ENCODE results near the gene GLI3.

Gene GLI3

GRCh38 chr7:42236266-42236975 is 588 bp downstream of the GLI3 start:
- DNase-seq (ENCODE audit: low read depth in 1 of 2, low spot score in 1 of 2): no peak

DNA sequence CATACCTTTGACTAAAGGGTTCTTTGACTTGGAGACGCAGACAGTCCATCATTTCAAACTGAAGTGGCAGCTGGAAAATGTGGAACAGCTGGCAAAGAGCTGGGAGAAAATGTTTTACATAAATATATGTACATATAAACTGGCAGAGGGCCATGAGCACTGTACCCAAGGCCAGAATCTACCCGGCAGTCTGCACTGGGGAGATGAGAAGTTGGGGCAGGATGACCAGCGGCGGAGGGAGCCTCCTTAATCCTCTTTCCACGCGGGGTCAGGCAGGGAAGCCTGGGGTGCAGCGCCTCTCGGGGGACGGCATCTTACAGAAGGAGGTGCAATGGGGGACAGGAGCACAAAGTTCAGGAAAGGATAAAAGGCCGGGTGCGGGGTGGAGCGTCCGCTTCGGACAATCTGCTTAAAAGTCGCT is 1.3 kb downstream of the GLI3 start:
- DNase-seq (ENCODE audit: low read depth in 1 of 2, low spot score in 1 of 2): no peak

GRCh38 chr7:42234736-42235135 is 2.3 kb downstream of the GLI3 start:
- DNase-seq (ENCODE audit: low read depth in 1 of 2, low spot score in 1 of 2): no peak

DNA sequence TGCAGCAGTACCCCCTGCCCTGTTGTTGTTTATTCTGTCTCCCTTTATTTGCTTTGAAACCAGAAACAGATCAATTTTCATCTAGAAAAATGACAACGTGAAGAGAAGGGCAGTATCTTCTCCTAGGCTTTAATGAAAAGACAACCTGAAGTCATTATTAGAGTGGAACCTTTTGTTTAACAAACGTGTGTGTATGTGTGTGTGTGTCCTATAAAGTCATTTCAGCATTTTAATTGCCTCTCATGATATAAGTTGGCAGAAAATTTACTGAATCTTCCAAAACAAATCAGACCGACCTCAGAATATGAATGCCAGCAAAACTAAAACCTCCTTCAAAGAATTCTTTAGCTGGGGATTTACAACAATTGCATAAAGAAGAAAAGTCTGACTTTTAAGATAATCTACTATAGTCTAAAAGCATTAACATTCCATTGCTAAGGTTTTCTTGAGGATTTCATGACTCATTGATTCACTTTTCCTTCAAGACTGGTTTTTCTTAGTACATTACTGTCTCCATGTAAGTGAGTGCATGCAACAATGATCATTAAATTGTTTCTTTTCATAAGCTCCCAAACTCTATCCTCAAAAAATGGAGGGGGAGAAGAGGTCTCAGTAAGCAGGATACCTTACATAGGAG is 3.2 kb downstream of the GLI3 start:
- no peak for DNase-seq (ENCODE audit: low read depth in 1 of 2, low spot score in 1 of 2)

GRCh38 chr7:42233171-42233570 is 3.8 kb downstream of the GLI3 start:
- DNase-seq (ENCODE audit: low read depth in 1 of 2, low spot score in 1 of 2): no peak

DNA sequence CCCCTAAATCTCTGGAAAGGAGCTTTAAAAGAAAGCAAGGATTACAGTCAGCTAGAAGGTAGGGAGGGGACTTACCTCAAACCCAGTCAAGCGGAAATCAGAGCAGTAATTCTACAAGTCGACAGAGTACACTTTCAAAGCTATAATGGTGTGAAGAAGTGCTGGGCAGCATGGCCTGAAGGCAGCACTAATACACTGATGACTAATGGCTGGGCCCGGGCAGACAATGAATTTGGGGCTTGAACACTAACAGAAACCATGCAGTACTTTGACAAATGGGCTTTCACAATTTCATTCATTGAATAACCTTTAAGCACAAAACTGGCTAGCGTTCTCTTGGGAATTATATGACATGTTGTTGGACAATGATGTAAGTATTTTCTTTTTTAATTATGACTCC is 4.7 kb downstream of the GLI3 start:
- no peak for DNase-seq (ENCODE audit: low read depth in 1 of 2, low spot score in 1 of 2)

- DNase-seq (ENCODE audit: low read depth in 1 of 2, low spot score in 1 of 2): no peak
These were observed 5.8 kb downstream of the GLI3 start for GRCh38 chr7:42231043-42231787.

GRCh38 chr7:42227936-42228591 is 8.9 kb downstream of the GLI3 start:
- no peak for DNase-seq (ENCODE audit: low read depth in 1 of 2, low spot score in 1 of 2)

- DNase-seq (ENCODE audit: low read depth in 1 of 2, low spot score in 1 of 2): no peak
These were observed 9.5 kb downstream of the GLI3 start for GRCh38 chr7:42227541-42227935.

DNA sequence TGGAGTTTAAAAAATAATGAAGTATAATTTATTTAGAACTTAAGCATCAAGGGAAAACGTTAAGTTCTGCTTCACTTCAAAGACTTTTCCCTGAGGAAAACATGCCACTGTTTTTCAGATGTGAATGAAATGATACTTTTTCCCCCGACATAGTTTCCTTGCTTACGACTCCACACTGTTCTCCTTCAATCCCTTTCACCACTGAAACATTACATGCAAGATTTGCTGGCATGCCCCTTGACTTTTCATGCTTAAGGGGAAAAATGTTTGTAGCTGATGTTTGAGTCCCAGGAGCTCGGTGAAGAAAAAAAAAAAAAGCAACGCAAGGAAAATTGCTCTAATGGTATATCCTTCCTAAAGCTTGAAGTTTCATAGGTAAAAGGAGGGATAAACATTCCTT is 10.0 kb downstream of the GLI3 start:
- DNase-seq (ENCODE audit: low read depth in 1 of 2, low spot score in 1 of 2): no peak

DNA sequence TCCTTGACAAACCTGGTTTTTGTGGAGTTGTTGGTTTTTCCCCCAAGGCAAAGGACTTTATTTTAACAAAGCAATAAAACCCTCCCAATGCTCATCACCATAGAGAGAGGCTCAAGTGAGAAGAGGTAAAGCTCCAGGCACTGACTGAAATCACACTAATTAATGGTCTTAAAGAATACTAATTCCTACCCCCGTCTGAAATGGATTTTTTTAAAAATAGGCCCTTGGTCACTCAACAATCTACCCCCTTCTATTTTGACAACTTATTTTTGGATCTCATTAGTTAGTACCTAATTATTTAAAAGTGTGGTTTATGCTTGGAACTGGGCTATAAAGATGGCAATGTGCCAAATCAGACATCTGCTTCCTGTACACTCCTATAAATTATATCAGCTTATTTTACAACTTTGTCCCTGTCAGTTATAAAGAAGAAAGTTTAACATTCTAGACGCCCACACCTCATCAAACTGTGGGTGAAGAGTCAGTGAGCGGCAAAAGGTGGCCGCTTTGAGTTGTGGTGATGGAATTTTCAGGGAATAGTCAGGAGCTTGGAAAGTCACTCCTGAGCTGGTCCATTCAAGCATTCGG is 10.6 kb downstream of the GLI3 start:
- DNase-seq (ENCODE audit: low read depth in 1 of 2, low spot score in 1 of 2): no peak

DNA sequence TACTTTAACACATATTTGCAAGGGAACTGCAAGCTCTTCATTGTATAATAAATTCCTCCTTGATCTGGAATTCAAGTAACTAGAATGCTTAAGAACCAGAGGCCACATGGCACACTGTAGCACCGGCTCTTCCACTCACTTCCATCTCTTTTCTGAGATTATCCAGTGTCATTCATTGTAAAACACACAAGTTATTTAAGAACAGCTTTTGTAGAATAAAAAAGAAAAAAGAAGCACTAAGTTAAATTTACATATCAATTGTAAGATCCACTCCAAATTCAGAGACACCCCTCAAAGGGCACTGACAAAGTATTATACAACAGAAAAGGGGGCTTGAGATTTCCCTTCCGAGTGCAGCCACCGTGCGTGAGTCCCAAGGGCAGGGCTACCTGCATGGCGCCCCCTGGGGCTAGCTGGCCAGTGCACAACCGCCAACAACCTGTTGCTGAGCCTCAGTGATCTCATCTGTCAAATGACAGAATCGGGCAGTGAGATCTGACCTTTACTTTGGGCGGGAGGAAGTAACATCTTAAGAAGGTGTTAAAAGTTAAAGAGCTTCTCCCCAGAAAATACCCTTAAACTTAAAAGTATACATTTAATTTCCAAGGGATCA is 12.5 kb downstream of the GLI3 start:
- DNase-seq (ENCODE audit: low read depth in 1 of 2, low spot score in 1 of 2): no peak

DNA sequence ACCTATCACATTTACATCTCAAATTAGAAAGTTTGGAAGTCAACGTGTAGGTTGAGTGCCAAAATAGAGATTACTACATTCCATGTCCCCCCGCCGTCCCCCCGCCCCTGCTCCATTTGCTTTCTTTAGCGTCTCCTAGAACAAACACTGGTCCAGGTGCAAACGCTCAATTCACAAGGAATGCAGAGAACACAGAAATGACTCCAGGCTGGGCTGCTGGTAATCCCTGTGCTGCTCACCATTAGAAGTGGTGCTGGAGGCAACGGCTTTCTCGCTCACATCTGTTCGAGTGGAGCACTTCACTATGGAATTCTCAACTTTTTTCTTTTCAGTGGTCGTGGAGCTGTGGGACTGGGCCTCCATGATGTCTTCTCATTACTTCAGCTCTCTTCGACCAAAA is 14.1 kb downstream of the GLI3 start:
- no peak for DNase-seq (ENCODE audit: low read depth in 1 of 2, low spot score in 1 of 2)

DNA sequence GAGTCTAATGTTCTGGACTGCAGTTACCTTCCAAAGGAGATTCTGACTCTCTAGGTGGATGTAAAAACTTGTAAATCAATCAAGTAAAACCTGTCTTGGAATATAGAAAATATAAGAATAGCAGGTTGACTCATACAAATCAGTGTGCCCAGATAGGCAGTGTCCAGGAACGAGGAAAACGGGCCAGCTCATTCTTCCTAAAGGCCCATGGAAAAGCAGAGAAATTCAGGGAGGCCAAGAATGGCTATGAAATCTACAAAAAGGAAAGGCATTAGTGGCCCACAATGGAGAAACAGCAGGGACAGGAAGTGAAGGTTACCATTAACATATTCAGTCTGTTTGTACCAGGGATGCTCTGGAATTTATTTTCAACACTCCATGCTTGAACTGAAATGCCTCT is 14.9 kb downstream of the GLI3 start:
- no peak for DNase-seq (ENCODE audit: low read depth in 1 of 2, low spot score in 1 of 2)

GRCh38 chr7:42221304-42221703 is 15.7 kb downstream of the GLI3 start:
- DNase-seq (ENCODE audit: low read depth in 1 of 2, low spot score in 1 of 2): no peak

- no peak for DNase-seq (ENCODE audit: low read depth in 1 of 2, low spot score in 1 of 2)
These were observed 17.6 kb downstream of the GLI3 start for GRCh38 chr7:42219447-42219846.

GRCh38 chr7:42218248-42218647 is 18.8 kb downstream of the GLI3 start:
- DNase-seq (ENCODE audit: low read depth in 1 of 2, low spot score in 1 of 2): no peak

GRCh38 chr7:42217548-42217947 is 19.5 kb downstream of the GLI3 start:
- DNase-seq (ENCODE audit: low read depth in 1 of 2, low spot score in 1 of 2): no peak

DNA sequence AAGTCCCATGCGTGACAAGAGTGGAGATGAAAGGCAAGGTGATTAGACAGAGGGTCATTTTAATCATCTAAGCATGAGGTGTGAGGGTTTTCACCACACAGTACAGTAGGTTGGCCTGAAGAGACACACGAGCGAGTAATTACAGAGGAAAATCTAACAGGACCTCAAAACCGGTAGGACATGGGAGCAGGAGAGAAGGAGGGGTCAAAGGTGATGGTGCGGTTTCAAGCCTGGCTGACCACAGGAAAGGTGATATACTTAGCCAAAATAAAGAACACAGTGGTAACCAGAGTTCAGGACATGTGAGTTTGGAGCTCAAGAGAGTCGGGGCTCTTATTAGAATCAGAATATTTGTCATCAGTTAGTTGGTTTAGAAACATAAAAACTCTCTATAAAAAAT is 20.0 kb downstream of the GLI3 start:
- DNase-seq (ENCODE audit: low read depth in 1 of 2, low spot score in 1 of 2): no peak

DNA sequence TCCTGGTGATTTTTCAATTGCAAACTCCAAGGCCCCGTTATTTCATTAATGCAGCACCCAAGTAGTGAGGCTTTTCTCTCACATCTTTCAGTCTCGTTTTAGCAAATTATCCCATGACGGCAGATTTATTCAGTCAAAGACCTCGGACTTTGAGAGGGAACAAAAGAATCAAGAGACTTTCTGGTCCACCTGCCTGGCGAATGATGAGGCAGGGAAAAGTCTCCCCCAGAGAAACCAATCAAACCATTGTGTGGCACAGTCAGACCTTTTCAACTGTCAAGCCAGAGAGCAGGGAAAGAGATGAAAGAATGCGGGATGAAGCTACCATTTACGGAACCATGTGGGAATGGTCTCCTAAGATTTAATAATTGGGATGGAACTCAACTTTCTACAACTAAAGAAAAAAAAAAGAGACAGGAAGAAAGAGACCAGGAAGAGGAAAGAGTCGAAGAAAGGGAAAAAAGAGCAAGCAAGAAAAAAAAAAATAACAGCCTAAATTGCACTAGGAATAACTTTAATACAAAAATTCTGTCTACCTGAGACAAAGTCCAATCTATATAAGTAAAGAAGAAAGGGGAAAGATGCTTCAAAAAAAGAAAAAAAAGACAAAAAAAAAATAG is 22.8 kb downstream of the GLI3 start:
- no peak for DNase-seq (ENCODE audit: low read depth in 1 of 2, low spot score in 1 of 2)

- DNase-seq (ENCODE audit: low read depth in 1 of 2, low spot score in 1 of 2): no peak
These were observed 23.9 kb downstream of the GLI3 start for GRCh38 chr7:42213093-42213492.

All from stimulated activated CD4-positive, alpha-beta T cell treated with anti-CD3 and anti-CD28 coated beads, Interleukin-15, amount 100 ng/mL, for 1 hour (primary cell).